HL-60/S4 (cell line): ENCODE data around the gene TNFRSF8.

Source experiments
- in situ Hi-C: fragments of 300-500 bp; cut with MboI; formaldehyde crosslinking; loops from 2 replicates; pipeline ENCODE4 v1.14.3; 2022; ENCODE audit warnings: low sequenced_read_pairs

Gene TNFRSF8

DNA sequence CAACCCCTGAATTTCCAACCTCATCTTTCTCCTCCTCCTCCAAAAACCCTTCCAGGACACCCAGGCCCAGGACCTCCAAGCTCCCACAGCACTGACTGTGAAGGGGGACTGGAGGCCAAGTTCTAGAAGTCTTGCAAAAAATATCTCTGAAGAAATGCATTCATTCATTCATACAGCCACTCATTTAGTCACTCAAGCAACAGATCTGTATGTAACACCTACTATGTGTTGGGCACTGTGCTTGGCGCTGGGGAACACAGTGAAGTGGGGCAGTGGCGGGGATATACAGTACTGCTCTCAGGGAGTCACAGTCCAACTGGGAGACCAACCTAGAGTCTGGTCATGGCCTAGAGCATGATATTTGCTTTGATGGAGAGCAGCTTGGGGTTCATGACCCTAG lies 88.4 kb downstream of the TNFRSF8 start:
- in situ Hi-C loops, result no loop called here

GRCh38 chr1:12152113-12152891 lies 89.2 kb downstream of the TNFRSF8 start:
- in situ Hi-C loops, result no loop called here

DNA sequence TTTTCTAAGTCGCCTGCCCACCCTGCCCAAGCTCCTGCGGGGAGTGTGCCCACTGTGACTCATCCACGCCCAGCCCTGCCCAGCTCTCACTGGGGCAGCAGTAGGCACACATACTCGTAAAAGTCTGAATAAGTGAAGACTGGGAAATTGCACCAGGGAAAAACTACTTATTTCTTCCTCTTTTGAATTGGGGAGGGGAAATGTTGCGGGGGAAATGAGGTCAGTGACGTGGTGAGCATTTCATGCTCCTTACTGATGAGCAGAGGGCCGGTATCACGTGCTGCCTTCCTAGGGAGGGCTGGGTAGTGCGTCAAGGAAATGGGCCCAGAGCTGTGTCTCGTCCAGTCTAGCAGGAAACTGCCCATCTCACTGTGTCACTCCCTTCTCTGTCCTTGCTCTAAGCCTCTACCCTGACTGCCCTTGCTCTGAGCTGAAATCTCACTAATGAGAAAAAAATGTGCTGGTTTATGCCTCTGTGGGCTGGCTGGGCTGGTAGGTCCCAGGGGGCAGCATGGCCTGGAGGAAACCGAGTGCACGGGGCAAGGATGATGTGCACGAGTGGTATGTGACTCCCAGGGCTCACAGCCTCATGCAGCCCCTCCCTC lies 90.2 kb downstream of the TNFRSF8 start:
- in situ Hi-C loops, result no loop called here

- in situ Hi-C loops, result no loop called here
Measured at GRCh38 chr1:12155328-12155727, 92.2 kb downstream of the TNFRSF8 start.

DNA sequence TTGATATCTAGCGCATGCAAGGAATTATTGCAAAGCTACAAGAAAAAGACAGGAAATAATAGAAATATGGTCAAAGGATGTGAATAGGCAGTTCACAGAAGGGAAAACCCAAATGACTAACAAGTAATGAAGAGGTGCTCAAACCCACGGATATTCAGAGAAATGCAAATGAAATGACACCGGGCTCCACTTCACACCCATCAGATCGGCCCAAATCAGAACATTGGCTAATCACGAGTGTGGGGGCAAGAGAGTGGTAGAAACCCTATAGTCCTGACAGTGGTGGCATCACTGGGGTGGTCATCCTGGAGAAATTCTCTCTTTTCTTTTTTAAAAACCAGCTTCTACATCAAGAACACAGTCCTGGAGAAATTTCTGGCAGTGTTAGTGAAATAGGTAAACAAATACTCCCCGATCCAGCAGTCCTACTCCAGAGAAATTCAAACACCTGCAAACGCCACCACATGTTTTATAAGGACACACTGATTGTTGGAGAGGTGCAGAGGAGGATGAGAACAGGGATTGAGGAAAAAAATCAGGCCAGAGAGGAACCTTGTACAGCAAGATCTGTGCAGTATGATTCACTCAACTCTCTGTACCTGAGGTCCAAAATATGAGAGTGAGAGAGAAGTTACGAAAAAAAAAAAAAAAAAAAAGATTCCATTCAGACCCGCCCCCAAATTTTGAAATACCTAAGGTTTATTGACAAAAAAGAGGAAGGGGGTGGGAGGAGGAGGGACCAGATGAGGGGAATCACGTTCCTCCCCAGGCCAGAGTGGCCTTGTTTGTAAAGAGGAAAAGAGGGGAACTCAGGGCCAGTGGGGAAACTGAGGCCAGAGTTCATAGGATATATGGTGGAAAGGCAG lies 94.5 kb downstream of the TNFRSF8 start:
- in situ Hi-C loops, result no loop called here

DNA sequence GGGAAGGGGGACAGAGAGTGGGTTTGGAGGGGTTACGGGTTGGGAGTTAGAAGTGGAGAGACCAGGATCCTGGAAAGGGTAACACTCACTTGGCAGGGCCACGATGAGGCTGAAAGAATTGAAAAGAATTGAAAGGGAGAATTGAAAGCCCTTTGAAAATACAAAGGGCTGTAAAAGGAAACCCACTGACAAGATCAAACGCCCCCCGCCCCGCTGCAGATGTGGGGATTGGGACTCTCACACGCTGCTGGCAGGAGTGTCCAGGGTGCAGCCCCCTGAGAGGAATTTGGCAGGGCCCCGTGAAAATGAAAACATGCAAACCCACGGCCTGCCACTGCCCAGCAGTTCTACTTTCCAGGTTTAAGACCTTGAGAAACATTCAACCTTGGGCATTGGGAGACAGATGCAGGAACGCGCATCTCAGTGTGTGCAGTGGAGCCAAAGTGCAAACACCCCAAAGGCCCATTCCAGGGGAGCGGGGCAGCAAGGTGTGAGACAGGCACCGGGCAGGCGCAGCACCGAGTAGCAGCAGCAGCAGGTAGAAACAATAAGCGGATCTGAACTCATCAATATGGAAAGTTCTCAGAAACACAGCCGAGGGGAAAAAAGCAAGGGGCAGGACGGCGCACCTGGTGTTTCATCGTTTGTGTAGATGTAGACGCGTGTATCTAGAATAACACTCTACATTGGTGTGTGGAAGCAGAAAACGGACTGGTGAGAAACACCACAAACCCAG lies 95.4 kb downstream of the TNFRSF8 start:
- in situ Hi-C loops, result no loop called here

- in situ Hi-C loops, result no loop called here
Measured at GRCh38 chr1:12159816-12160215, 96.7 kb downstream of the TNFRSF8 start.

DNA sequence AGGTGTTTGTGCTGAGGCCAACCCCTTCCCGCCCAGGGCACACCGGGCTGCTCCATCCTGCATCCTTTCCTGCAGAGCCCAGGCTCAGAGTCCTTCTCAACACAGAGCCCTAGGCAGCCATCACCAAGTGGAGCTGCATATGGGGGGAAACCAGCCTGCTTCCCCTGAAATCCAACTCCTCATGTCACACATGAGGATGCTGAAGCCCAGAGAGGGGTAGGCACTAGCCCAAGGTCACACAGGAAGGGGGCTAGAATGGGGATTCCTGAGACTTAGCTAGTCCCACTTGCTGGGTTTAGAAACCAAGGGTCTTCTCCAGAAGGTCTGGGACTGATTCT lies 98.2 kb downstream of the TNFRSF8 start:
- in situ Hi-C loops, result no loop called here

- in situ Hi-C loops, result no loop called here
Measured at GRCh38 chr1:12161662-12162458, 98.8 kb downstream of the TNFRSF8 start.

GRCh38 chr1:12162459-12163137 lies 99.5 kb downstream of the TNFRSF8 start:
- in situ Hi-C loops, result no loop called here

DNA sequence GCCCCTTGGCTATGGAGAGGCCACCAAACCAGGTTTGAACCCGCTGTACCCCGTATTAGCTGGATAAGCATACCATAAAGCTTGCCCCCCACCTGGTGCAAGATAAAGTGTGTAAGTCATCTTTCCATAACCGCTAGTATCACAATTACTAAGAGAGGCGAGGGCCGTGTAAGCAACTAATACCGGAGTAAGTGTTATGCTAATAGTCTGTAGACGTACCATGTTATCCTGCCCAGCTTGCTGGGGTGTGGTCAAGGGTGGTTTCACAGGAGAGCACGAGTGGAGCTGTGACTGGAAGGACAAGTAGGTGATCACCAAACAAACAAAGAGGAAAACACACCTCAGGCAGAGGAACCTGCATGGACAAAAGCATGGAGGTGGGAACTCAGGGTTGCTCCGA lies 100.1 kb downstream of the TNFRSF8 start:
- in situ Hi-C loops, result no loop called here

DNA sequence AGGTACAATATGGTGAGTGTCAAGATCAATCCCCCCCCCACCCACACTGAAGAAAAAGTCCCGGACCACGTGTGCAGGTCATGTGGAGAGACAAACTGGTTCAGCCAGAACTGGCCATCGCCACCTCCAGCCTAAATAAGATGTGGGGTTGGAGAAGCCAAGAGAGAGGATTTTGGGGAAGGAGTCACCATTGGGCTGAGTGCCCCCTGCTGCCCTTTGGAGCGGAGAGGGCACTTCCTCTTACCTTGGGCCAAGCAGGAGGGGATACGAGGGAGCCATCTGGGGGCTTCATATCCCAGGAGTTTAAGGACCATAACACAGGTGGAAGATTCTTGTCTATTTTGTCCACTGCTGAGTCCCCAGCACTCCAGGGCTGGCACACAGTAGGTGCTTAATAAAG lies 101.1 kb downstream of the TNFRSF8 start:
- in situ Hi-C loops, result no loop called here

GRCh38 chr1:12165342-12165741 lies 102.2 kb downstream of the TNFRSF8 start:
- in situ Hi-C loops, result no loop called here

DNA sequence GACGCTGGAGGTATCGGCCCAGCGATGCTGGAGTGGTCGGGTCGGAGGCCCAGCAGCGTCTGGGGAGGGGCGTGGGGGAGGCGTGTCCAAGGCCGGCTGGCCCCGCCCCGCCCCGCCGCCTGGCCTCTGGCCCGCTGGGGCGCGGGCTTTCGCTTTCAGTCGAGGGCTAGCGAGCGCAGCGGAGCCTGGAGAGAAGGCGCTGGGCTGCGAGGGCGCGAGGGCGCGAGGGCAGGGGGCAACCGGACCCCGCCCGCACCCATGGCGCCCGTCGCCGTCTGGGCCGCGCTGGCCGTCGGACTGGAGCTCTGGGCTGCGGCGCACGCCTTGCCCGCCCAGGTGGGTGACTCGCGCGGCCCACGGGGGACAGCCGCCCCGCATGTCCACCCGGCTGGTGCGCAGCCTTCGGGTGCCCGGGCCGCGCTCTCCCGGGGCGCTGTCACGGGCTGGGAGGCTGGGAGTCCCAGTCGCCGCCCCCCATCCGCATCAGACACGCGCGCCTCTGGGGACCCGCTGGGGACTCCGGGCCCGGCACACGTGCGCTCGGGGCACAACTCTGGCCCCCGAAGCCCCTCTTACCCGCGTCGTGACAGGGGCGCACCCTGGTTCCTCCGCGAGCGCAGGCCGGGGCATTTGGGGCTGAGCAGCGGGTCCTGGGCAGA lies 103.9 kb downstream of the TNFRSF8 start, which contains the start of gene TNFRSF1B:
Gene TNFRSF1B, plus strand, starts transcription at position 158 of the 659 bp plus-strand sequence. Its CDS starts 101 bp downstream, at position 259.
- in situ Hi-C loops, result no loop called here

DNA sequence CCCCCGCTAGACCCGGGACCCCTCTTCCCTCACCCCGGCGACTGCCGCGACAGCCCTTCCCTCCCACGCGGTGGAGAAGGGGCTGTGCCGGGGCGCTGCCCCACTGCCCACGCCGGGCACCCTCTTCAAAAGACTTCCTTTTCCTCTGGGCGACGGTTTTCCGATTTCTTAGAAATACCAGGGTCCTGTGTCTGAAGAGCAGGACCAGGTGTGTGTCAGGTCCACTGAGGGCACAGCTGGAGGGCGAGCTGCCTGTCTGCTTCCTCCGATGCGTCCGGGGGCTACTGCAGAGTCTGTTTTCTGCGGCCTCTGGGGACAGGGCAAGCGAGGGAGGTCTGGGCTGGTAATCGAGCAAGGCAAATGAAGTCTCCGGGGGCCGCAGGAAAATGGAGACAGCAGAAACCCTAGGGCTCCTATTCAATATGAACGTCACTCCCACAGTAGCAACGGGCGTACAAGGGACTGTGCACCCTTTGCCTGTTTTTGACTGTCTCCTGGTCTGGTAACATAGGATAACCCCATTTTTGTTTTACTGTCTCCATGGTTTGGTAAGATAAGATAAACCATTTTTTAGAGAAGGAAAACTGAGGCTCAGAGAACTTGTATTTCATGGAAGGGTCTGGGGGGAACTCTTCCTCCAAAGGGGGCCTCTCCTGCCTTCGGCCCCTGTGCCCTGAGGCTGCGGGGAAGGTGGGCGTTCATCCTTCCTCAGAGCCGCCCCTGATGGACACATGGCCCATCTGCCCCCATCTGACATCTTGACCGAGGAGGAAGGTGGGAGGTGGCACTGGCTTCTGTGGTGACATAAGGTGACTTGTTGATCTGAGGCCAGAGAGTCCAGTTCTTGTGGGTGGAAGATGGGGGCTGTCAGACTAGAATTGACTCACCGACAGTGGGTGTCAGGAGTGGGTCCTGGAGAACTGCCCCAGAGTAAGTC lies 104.7 kb downstream of the TNFRSF8 start:
- in situ Hi-C loops, result no loop called here

DNA sequence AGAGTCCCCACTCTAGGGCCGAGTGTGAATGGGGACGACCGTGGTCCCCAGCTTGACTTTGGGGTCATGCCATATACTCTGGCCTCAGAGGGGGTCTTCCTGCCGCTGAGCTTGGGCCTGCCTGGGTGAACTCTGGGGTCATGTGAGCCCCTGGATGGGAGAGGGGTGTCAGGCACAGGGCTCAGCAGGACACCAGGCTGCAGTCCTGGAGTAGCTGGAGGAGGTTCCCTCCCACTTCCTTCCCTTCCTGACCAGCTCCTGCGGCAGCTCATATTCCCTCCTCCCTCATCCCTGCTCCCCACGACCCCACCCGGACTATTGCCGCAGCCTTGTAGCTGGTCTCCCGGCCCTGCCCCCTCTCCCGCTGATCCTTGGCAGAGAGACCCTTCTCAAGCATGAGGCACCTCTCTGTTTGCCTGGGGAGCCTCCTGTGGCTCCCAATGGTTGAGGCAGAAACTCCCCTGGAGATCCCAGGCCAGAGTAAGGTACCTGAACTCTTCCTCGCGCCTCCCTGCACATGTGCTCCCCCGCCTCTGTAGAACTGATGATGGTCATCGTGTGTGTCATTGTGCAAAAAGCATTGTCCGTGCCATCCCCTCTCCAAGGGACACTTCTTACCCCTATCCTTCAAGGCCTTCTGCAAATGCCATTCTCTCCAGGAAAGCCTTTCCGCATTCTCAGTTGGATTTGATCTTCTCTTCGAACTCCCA lies 105.5 kb downstream of the TNFRSF8 start:
- in situ Hi-C loops, result no loop called here

- in situ Hi-C loops, result no loop called here
Measured at GRCh38 chr1:12169442-12170135, 106.5 kb downstream of the TNFRSF8 start.
